Adipose tissue (tissue), 3 donors: Measurements from ENCODE around the gene KTN1. TPM values are rescaled to one million over a fixed set of nuclear protein-coding genes. Genes with fewer than 3 reads are reported as not detected.

Experiments used
- H3K27ac ChIP-seq: one replicate; pipeline ENCODE4 v1.5.1; 2013; ENCODE audit warnings: low read depth, low read length
- WGBS, 3 donors: extraction: QIAGEN DNeasy Blood & Tissue Kit; methylation state at CpG; one replicate each; pipeline ENCODE4 v1.1.7; 2013; 5-methylcytosine and 5-hydroxymethylcytosine counted together
- polyA plus RNA-seq, 3 donors: library from polyadenylated mRNA; stranded (reverse); fragments of 200-250 nt; gene quantifications; one replicate each; pipeline ENCODE4 v1.2.3, GENCODE V29; 2013
- donor health status: healthy with polysubstance abuse.
- donor health status: Bipolar disorder and iron deficiency.
- donor health status: healthy.

Gene KTN1
- polyA plus RNA-seq, 3 donors: 55.8 to 78.5 (median 71.9) TPM

DNA sequence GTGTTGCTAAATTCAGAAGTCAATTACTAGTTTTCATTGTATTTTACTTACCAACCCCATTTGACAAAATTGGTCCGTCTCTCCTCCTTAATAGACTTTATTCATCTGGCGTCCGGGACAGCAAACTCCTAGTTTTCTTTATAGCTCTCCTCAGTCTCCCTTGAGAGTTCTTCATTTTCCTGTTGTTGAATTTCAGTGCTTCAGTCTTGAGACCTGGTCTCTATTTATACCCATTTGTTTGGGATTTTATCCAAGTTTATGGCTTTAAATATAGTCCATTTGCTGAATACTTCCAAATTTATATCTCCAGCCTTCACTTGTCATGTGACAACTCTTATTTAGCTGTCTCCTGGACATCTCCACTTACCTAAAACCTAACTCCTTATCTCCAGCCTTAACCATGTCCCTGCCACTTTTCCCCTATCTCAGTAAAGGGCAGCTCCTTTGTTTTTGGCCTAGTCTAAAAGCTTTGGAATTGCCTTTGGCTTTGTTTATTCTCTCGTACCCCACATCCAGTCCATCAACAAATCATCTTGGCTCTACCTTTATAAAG, 23.5 kb downstream of the KTN1 start:
- H3K27ac ChIP-seq: no peak overlapping the region
- WGBS, 3 donors: 73 to 88% (median 77%) methylated on average over 4 of the region's 4 CpGs

DNA sequence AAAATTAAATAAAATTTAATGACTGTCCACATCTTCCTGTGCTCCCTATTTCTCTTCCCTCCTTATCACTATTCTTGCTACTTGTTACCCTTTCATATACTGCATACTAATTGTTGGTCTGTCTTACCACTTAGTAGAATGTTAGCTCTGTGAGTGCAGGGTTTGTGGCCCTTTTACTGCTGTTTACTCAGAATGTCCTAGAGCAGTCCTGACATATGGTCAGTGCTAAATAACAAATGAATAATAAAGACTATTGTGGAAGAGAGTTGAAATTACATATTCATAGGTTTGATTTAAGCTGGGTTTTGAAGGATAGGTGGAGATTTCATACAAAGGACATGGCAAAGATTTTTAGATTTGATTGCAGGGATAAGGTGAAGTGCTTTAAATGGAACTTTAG, 24.5 kb downstream of the KTN1 start:
- no peak overlapping the region for H3K27ac ChIP-seq

DNA sequence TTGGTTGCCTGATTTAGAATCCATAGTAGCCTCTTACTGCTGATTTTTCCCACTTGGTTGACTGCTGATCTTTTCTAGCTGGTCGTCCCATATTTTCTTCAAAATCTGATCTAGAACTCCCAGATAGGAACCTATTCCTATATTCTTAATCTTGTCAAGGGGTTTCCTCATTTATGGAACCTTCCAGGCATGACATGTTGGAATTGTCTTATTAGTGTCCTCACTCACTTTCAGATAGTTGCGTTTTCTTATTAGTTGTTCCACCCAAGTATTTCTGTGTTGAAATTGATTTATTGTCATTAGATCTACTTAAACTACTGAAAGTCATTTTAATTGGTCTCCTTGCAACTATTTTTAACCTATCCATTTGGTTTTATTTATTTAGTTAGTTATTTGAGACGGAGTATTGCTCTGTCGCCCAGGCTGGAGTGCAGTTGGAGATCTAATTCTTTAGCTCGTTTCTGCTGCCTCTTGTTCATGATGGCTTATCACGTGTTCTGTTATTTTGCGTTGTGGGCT, 25.0 kb downstream of the KTN1 start:
- 75 to 97% (median 93%) methylated on average over 7 of the region's 7 CpGs for WGBS, 3 donors
- no peak overlapping the region for H3K27ac ChIP-seq

DNA sequence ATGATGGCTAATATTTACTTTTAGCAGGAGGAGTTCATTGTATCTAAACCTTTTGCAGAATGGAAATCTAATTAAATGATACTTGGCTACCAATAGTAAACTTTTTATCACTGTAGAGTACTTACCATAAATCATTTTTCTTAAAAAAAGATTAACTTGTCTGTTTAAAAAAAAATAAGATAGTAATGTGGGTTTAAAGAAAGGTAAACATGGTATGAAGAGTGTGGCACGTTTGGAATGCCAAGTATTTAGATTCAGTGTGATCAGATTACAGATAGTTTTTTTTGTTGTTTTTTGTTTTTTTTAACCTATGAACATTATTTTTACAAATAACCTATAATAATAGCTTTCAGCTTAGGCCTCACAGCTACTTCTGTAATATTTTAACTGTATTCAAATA, 25.8 kb downstream of the KTN1 start:
- no peak overlapping the region for H3K27ac ChIP-seq
- 18 to 45% (median 42%) methylated on average over 1 of the region's 1 CpG for WGBS, 3 donors

DNA sequence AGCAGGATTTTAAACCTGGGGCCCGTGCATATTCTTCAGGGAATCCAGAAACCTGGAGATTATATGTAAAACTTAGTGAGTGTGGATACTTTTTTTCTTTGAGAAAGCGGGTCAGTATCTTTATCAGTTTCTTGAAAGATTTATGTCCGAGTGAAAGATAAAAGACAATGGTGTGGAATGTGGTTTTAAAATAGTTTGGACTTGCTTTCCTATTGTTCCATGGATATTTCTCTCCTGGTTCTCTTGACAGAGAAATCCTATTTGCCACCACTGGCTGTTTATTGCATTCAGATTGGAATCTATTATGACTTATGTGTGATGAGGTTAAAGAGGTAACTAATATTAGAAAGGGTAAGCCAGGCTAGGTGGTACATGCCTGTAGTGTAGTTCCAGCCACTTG, 27.4 kb downstream of the KTN1 start:
- no peak overlapping the region for H3K27ac ChIP-seq
- WGBS, 3 donors: 58 to 89% (median 80%) methylated on average over 3 of the region's 3 CpGs

DNA sequence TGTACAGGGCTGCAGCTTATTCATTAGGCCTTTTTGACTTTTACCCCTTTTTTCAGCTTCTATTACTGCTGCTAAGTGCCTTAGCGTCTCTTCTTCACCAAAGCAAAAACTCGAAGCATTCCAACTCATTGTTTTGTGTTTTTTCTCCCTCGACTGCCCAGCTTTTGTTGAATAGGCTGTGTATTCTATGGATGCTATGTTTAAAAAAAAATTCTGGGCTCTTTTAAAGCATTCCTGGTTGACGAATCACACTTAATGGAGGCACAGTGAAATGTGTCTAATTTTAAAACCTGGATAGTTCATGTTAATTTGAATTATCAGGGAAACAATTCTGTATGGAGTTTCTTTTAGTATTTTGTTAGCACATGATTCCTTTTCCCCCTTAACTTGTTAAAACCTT, 29.7 kb downstream of the KTN1 start:
- WGBS, 3 donors: 62 to 68% (median 63%) methylated on average over 4 of the region's 4 CpGs
- no peak overlapping the region for H3K27ac ChIP-seq

DNA sequence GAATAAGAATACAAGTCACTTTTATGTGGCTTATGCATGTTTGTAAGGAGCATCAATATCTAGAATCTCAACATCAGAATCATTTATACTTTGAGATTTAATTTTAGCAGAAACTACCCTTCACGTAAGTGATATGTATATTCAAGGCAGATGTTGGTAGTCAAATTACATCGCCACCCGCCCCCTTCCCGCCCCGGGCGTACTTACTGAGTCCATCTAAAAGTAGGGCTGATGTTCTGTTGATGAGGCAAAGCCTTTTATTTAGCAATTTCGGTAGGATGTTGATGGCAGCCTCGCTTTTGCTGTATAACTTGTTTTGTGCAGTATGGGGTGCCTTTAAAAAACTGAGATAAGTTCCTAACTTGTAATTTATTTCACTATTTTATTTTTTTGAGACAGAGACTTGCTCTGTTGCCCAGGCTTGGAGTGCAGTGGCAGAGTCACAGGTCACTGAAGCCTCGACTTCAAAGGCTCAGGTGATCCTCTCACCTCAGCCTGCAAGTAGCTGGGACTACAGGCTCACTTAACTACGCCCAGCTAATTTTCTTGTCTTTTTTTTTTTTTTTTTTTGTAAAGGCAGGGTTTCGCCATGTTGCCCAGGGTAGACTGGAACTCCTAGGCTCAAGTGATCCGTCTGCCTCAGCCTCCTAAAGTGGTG, 30.8 kb downstream of the KTN1 start:
- WGBS, 3 donors: 88 to 96% (median 94%) methylated on average over 12 of the region's 12 CpGs

DNA sequence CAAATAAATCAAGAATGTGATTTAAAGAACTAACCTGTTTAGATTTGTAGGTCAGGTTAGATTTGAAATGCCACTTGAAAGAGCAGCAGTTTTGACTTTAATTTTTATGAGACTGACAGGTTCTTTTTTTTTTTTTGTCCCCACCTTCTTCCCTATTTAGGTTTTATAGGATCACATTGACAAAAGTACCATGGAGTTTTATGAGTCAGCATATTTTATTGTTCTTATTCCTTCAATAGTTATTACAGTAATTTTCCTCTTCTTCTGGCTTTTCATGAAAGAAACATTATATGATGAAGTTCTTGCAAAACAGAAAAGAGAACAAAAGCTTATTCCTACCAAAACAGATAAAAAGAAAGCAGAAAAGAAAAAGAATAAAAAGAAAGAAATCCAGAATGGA, 31.9 kb downstream of the KTN1 start:
- H3K27ac ChIP-seq: no peak overlapping the region

More for the DNA sequence above, 30.8 kb downstream of the KTN1 start:
- H3K27ac ChIP-seq: no peak overlapping the region

DNA sequence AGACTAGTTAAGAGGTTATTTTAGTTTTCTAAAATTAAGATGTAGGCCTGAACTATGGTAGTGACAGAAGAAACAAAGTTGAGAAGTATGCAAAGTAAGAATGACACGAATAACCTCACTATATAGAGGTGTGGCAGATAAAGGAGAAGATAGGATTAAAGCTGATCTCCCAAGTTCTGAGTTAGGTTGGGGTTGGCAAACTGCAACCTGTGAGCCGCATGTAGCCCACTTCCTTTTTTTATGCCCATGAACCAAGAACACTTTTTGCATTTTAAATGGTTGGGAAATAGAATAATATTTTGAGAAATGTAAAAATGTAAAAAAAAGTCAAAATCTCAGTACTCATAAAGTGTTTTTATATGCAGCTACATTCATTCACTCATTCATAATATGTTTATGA, 34.3 kb downstream of the KTN1 start:
- H3K27ac ChIP-seq: no peak overlapping the region
- WGBS, 3 donors: 75 to 94% (median 90%) methylated on average over 2 of the region's 2 CpGs

DNA sequence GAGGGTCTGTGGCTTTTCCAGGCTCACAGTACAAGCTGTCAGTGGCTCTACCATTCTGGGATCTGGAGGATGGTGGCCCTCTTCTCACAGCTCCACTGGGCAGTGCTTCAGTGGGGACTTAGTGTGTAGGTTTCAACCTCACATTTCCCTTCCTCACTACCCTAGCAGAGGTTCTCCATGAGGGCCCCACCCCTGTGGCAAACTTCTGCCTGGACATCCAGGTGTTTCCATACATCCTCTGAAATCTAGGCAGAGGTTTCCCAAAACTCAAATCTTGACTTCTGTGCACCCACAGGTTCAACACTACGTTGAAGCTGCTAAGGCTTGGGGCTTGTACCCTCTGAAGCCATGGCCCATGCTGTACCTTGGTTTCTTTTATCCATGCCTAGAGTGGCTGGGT, 40.3 kb downstream of the KTN1 start:
- H3K27ac ChIP-seq: no peak overlapping the region
- WGBS, 3 donors: 94 to 100% (median 98%) methylated on average over 1 of the region's 1 CpG

DNA sequence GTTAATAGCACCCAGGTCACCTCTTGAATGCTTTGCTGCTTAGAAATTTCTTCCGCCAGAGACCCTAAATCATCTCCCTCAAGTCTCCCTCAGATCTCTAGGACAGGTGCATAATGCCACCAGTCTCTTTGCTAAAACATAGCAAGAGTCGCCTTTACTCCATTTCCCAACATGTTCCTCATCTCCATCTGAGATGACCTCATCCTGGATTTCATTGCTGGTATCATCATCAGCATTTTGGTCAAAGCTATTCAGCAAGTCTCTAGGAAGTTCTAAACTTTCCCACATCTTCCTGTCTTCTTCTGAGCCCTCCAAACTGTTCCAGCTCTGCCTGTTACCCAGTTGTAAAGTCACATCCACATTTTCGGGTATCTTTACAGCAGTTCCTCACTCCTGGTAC, 41.0 kb downstream of the KTN1 start:
- no peak overlapping the region for H3K27ac ChIP-seq
- WGBS, 3 donors: 81 to 99% (median 98%) methylated on average over 3 of the region's 3 CpGs

DNA sequence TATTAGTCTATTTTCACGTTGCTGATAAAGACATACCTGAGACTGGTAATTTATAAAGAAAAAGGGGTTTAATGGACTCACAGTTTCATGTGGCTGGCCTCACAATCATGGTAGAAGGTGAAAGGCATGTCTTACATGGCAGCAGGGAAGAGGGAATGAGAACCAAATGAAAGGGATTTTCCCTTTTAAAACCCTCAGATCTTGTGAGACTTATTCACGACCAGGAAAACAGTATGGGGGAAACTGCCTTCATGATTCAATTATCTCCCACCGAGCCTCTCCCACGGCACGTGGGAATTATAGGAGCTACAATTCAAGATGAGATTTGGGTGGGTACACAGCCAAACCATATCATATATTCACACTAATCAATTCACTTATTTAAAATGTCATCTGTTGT, 41.4 kb downstream of the KTN1 start:
- 73 to 95% (median 86%) methylated on average over 5 of the region's 5 CpGs for WGBS, 3 donors

DNA sequence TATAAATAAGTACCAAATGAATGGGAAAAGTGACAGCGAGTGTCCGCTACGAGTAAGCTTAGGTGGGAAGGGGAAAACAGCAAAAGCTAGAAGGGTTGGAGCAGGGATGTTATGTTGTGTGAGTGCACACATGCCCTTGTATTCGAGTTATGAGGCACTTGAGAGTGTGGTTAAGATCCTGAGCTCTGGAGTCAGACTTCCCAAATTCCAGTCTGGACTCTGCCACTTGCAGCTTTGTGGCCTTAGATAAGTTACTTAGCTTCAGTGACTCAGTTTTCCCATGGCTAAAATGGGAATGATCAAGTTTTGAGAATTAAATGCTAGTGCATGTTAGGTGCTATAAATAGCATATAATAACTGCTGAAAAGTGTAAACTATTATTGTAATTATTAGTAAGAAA, 44.9 kb downstream of the KTN1 start:
- 95 to 97% (median 96%) methylated on average over 4 of the region's 4 CpGs for WGBS, 3 donors
- H3K27ac ChIP-seq: no peak overlapping the region

More for the DNA sequence above, 41.4 kb downstream of the KTN1 start:
- H3K27ac ChIP-seq: no peak overlapping the region

DNA sequence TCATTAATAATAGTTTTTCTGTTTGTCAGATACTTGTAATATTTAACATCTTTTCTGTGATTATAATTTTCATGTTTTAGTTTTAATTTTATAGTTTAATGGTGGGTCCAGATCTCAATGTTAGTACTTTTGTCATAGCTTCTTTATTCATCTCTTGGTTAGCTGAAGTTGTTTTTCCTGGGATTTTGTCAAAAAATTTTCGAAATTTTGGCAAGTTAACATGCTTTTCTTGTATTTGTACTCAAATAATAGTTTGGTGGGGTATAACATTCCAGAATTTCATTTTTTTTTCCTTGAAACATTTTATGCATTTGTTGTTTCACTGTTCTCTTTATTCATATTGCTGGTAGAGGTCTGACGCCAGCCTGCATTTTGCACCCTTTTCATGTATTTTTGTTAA, 45.5 kb downstream of the KTN1 start:
- no peak overlapping the region for H3K27ac ChIP-seq
- 79 to 83% (median 81%) methylated on average over 2 of the region's 2 CpGs for WGBS, 3 donors

DNA sequence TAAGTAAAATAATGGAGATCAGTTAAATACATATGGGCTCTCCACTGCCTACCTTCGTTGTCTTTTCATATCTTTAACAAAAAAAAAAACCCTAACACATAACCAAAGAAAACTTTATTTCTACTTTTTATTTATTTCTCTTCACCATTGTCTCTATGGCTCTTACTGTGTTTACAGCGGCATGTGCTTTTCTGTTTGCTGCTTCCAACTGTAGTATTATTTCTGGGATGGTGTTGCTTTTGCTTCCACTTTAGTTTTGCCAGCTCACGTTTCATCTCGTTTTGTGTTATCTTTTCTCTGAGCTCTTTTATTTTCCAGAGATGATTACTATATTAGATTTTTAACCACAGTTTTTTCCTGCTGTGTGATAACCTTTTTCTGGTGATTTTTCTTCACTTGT, 46.1 kb downstream of the KTN1 start:
- WGBS, 3 donors: 69 to 74% (median 70%) methylated on average over 4 of the region's 4 CpGs
- no peak overlapping the region for H3K27ac ChIP-seq

DNA sequence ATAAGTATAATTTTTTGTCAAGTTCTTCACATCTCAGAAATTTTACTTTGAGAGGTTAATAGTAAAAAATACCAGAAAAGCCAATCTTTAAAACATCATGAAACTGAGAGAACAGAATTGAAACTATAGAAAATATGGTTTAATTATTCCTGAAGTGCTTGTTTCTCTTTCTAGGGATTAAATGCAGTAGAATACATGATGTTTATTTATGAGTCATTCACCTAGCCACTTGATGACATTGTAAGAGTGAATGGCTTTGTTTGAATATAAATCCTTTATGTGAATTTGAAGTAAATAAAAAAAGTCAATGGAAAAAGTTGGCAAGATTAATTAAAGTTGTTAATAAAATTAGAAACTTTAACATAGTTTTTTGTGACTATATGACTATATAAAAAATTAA, 48.4 kb downstream of the KTN1 start:
- H3K27ac ChIP-seq: no peak overlapping the region

DNA sequence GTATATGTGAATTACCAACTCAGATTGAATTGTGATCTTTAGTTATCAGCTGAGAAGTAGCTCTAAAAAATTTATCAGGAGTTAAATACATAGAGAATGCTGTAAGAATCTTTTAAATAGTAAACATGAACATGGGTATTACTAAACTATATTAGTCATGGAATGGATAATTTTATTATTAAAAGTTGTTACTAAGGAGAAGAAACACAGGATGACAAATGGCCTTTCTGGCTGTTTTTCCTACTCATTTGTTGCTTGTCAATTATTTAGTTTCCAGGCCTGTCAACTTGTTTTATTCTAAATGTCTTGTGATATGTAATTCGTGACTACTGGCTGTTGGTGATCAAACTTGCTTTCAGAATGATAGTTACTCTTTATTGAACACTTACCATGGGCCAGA, 58.7 kb downstream of the KTN1 start:
- H3K27ac ChIP-seq: no peak overlapping the region
- WGBS, 3 donors: 79 to 94% (median 93%) methylated on average over 1 of the region's 1 CpG

DNA sequence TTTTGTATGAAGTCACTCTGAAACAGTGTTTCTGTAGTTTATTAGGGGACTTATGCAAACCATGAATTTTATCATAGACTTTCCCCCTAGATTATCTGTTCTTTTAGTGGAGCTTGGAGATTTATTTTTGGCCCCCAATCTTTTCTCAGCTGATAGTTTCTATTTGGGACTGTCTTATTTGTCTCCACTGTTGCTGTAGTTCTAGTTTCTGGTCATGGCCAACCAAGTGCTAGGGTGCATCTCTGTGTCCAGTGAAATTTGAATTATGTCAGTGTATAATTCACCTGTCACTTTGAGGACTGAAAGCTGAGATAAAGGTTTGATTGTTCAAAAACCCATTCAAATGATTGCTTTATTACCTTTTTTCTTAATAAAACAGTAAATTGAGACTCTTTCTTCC, 61.3 kb downstream of the KTN1 start:
- no peak overlapping the region for H3K27ac ChIP-seq

DNA sequence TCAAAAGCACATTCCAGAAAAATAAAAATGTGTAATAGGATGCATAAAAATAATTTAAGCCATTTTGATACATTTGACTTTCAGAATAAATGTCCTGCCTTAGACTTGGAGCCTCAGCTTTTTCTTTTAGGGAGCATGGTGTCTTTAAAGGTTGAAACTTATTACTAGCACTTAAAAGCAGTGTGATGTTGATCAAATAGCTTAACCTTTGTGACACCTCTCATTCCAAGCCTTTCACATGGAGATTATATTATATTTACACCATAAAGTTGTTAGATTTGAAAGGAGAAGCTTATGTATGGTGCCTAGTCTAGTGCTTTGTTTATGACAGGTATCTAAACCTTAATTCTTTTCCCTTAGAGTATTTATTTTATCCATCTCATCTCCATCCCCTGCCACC, 61.9 kb downstream of the KTN1 start:
- H3K27ac ChIP-seq: no peak overlapping the region

DNA sequence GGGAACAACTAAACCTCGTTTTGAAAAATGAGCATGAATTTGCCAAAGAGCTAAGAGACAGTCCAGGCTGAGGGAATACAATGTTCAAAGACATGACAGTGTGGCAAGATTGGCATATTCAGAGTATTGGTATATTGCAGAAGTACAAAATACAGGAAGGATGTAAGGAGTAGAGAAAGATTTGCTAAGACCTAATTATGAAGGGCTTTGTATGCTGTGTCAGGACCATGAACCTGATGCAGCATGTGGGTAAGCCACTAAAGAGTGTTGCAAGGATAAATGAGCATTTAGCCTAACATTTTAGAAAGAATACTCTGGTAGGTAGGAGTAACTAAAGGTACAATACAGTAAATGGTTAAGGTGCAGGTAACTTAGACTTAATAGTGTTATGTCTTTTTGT, 65.1 kb downstream of the KTN1 start:
- no peak overlapping the region for H3K27ac ChIP-seq
- 68 to 77% (median 71%) methylated on average over 1 of the region's 1 CpG for WGBS, 3 donors
